ENCODE measurements around the gene SLIT3.

DNA sequence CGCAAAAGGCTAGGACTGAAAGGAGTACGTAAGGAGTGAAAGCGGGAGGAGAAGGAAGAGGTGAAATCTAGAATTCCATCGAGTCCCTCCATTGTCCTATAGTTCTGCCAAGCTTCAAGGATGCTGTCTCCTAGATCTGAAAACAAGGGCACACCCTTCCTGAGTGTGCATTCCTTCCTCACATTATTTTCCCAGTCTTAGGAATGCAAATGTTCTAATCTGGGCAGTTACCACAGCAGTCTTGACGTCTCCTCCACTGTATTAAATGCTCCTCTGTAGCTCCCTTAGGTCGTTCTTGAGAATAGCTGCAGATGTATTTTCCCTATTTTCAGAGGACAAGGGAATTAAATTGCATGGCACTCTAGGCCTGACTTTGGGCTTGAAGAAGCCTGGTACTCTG lies 127.6 kb downstream of the SLIT3 start:
- TF ChIP-seq, protein P1, sequence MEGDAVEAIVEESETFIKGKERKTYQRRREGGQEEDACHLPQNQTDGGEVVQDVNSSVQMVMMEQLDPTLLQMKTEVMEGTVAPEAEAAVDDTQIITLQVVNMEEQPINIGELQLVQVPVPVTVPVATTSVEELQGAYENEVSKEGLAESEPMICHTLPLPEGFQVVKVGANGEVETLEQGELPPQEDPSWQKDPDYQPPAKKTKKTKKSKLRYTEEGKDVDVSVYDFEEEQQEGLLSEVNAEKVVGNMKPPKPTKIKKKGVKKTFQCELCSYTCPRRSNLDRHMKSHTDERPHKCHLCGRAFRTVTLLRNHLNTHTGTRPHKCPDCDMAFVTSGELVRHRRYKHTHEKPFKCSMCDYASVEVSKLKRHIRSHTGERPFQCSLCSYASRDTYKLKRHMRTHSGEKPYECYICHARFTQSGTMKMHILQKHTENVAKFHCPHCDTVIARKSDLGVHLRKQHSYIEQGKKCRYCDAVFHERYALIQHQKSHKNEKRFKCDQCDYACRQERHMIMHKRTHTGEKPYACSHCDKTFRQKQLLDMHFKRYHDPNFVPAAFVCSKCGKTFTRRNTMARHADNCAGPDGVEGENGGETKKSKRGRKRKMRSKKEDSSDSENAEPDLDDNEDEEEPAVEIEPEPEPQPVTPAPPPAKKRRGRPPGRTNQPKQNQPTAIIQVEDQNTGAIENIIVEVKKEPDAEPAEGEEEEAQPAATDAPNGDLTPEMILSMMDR (IDR thresholded peaks at IDR 0.05): no peak
- TF ChIP-seq POLR2A (IDR thresholded peaks at IDR 0.05): no peak
